ENCODE measurements around the gene PRKCB. TPM values are rescaled to one million over a fixed set of nuclear protein-coding genes. Genes with fewer than 3 reads are reported as not detected.

The PRKCB gene
- total and polyA plus RNA-seq, 12 donors = 0.30 to 8.8 (median 1.1) TPM

DNA sequence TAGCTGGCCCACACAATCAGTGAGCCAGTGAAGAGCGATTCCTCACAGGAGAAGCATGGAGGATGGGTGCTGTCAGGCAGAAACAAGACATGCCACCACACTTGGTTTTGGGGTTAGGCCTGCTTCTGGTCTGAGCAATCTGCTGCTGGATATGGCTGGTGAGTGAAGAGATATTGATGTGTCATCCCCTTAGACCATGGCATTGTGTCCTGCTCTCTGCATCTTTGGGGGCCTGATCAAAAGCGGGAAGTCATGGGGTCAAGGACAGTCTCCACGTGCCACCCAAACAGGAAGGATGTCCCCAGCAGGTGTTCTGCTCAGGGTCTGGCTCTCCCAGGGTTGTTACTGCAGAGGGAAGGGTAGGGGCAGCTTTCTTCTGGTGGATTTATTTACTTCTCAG lies 140.7 kb downstream of the PRKCB start:
- Histone ChIP-seq H3K27ac (no peak overlapping the region), H3K27me3 (peaks cover 0 to 20% (median 0%) of the 10 kb centered on the region in 7 donors), H3K9me3 (no peaks in the 10 kb centered on the region), H3K36me3 (no peaks in the 10 kb centered on the region), H3K4me1 (no peaks in the 10 kb centered on the region), H3K4me3 (no peak overlapping the region)
- no peak for ATAC-seq
- intact Hi-C loops (cut with DNase I) = loop anchor here in 1 of 10 donors (10.0 kb wide), 1 partner anchor 58 kb away; no protein-coding TSS in a partner anchor
- WGBS, 2 donors = 47 to 51% methylated on average over 3 of the region's 3 CpGs
- DNase-seq = no peak
- TF ChIP-seq, protein P1, sequence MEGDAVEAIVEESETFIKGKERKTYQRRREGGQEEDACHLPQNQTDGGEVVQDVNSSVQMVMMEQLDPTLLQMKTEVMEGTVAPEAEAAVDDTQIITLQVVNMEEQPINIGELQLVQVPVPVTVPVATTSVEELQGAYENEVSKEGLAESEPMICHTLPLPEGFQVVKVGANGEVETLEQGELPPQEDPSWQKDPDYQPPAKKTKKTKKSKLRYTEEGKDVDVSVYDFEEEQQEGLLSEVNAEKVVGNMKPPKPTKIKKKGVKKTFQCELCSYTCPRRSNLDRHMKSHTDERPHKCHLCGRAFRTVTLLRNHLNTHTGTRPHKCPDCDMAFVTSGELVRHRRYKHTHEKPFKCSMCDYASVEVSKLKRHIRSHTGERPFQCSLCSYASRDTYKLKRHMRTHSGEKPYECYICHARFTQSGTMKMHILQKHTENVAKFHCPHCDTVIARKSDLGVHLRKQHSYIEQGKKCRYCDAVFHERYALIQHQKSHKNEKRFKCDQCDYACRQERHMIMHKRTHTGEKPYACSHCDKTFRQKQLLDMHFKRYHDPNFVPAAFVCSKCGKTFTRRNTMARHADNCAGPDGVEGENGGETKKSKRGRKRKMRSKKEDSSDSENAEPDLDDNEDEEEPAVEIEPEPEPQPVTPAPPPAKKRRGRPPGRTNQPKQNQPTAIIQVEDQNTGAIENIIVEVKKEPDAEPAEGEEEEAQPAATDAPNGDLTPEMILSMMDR (IDR thresholded peaks at IDR 0.05) = no peak

DNA sequence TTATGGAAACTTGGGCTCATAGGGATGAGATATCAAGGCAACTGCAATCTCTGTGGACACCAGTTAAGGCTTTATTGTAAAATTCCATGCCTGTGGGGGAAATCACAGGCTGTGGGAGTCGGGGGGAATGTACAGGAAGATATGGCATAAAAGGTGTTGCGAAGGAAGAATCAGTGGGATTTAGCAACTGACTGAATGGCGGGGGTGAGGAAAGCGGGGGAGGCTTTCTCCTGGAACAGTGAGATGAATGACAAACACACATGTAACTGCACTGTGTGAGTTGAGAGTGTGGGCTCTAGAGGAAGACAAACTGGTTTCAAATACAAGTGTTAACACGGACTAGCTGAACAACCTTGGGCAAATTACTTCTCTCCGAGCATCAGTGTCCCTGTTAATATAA lies 143.7 kb downstream of the PRKCB start:
- Histone ChIP-seq H3K4me1 (no peaks in the 10 kb centered on the region), H3K27me3 (peaks cover 0 to 17% (median 0%) of the 10 kb centered on the region in 7 donors), H3K36me3 (no peaks in the 10 kb centered on the region), H3K27ac (no peak overlapping the region), H3K9me3 (no peaks in the 10 kb centered on the region), H3K4me3 (no peak overlapping the region)
- ATAC-seq (no peak), DNase-seq (no peak)
- intact Hi-C loops (cut with DNase I) = loop anchor here in 1 of 10 donors (10.0 kb wide), 1 partner anchor 55 kb away; no protein-coding TSS in a partner anchor
- TF ChIP-seq, protein P1 (IDR thresholded peaks at IDR 0.05) = no peak
- 72 to 80% methylated on average over 6 of the region's 6 CpGs for WGBS, 2 donors

GRCh38 chr16:23979982-23980381 lies 144.2 kb downstream of the PRKCB start:
- no peak for ATAC-seq
- H3K9me3 ChIP-seq = no peaks in the 10 kb centered on the region
- H3K27me3 ChIP-seq = peaks cover 0 to 17% (median 0%) of the 10 kb centered on the region in 7 donors
- H3K4me1 ChIP-seq = no peaks in the 10 kb centered on the region
- no peak overlapping the region for H3K27ac ChIP-seq
- WGBS, 2 donors = 86 to 88% methylated on average over 4 of the region's 4 CpGs
- DNase-seq = no peak
- H3K36me3 ChIP-seq = no peaks in the 10 kb centered on the region
- no peak overlapping the region for H3K4me3 ChIP-seq
- intact Hi-C loops (cut with DNase I) = loop anchor here in 1 of 10 donors (10.0 kb wide), 1 partner anchor 55 kb away; no protein-coding TSS in a partner anchor
- TF ChIP-seq, protein P1 (IDR thresholded peaks at IDR 0.05) = no peak

DNA sequence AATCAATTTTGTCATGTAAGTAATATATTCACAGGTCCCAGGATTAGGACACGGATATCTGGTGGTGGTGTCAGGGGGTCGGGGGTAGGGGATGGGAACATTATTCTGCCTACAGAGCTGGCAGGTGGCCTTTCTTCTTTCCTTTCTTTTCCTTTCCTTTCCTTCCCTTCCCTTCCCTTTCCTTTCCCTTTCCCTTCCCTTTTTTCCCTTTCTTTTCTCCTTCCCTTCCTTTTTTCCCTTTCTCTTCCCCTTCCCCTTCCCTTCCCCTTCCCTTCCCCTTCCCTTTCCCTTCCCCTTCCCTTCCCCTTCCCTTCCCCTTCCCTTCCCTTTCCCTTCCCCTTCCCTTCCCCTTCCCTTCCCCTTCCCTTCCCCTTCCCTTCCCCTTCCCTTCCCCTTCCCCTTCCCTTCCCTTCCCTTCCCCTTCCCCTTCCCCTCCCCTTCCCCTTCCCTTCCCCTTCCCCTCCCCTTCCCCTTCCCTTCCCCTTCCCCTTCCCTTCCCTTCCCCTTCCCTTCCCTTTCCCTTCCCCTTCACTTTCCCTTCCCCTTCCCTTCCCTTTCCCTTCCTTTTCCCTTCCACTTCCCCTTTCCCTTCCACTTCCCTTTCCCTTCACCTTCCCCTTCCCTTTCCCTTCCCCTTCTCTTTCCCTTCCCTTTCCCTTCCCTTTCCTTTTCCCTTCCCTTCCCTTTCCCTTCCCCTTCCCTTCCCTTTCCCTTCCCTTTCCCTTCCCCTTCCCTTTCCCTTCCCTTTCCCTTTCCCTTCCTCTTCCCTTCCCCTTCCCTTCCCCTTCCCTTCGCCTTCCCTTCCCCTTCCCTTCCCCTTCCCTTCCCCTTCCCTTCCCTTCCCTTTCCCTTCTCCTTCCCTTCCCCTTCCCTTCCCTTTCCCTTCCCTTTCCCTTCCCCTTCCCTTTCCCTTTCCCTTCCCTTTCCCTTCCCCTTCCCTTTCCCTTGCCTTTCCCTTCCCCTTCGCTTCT lies 145.9 kb downstream of the PRKCB start:
- DNase-seq = no peak
- WGBS, 2 donors = 78 to 82% methylated on average over 3 to 4 of the region's 4 CpGs
- H3K36me3 ChIP-seq = no peaks in the 10 kb centered on the region
- intact Hi-C loops (cut with DNase I) = no loop called here
- no peak overlapping the region for H3K27ac ChIP-seq
- peaks cover 0 to 17% (median 0%) of the 10 kb centered on the region in 7 donors for H3K27me3 ChIP-seq
- no peaks in the 10 kb centered on the region for H3K4me1 ChIP-seq
- H3K9me3 ChIP-seq = no peaks in the 10 kb centered on the region
- ATAC-seq = no peak
- TF ChIP-seq, protein P1 (IDR thresholded peaks at IDR 0.05) = no peak
- H3K4me3 ChIP-seq = no peak overlapping the region
